ENCODE data around the gene C3. TPM values are rescaled to one million over a fixed set of nuclear protein-coding genes. Genes with fewer than 3 reads are reported as not detected.

Gene C3
- total and polyA plus RNA-seq, 2 of the 13 experiments (the other 11 are each of a cell fraction or from before 2014, with no cell fraction given) = 1,455 to 6,272 TPM

GRCh38 chr19:6737873-6738786 lies 17.7 kb upstream of the C3 start (continued):
- TF ChIP-seq HNF4G (IDR thresholded peaks at IDR 0.05; ENCODE audit: borderline replicate concordance, low read depth, low read length) = peak; percentile 68
- peak; percentile 56; the same call in 1 of the 2 replicates for TF ChIP-seq HNF4G (CRISPR knock-in tag; IDR thresholded peaks at IDR 0.05; ENCODE audit: borderline replicate concordance, low read depth)
- TF ChIP-seq ZNF331 (CRISPR knock-in tag; IDR thresholded peaks at IDR 0.05) = peak; percentile 19; the same call in 1 of the 2 replicates
- TF ChIP-seq SIX4 (CRISPR knock-in tag; IDR thresholded peaks at IDR 0.05) = no peak
- TF ChIP-seq, protein P1, sequence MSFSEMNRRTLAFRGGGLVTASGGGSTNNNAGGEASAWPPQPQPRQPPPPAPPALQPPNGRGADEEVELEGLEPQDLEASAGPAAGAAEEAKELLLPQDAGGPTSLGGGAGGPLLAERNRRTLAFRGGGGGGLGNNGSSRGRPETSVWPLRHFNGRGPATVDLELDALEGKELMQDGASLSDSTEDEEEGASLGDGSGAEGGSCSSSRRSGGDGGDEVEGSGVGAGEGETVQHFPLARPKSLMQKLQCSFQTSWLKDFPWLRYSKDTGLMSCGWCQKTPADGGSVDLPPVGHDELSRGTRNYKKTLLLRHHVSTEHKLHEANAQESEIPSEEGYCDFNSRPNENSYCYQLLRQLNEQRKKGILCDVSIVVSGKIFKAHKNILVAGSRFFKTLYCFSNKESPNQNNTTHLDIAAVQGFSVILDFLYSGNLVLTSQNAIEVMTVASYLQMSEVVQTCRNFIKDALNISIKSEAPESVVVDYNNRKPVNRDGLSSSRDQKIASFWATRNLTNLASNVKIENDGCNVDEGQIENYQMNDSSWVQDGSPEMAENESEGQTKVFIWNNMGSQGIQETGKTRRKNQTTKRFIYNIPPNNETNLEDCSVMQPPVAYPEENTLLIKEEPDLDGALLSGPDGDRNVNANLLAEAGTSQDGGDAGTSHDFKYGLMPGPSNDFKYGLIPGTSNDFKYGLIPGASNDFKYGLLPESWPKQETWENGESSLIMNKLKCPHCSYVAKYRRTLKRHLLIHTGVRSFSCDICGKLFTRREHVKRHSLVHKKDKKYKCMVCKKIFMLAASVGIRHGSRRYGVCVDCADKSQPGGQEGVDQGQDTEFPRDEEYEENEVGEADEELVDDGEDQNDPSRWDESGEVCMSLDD (CRISPR knock-in tag; IDR thresholded peaks at IDR 0.05; ENCODE audit: borderline replicate concordance) = peak; percentile 76; the same call in 1 of the 2 replicates
- no peak for TF ChIP-seq SOX13 (IDR thresholded peaks at IDR 0.05)
- TF ChIP-seq SOX13 (CRISPR knock-in tag; conservative IDR thresholded peaks at IDR 0.05 in 1 of 2, IDR thresholded peaks at IDR 0.05 in 1 of 2) = peak in 1 of 2 experiments; percentile 29; a peak in 1 of 4 replicates
- peak; percentile 96 for TF ChIP-seq HCFC1 (IDR thresholded peaks at IDR 0.05; ENCODE audit: low read depth, low read length)
- TF ChIP-seq, protein P2, sequence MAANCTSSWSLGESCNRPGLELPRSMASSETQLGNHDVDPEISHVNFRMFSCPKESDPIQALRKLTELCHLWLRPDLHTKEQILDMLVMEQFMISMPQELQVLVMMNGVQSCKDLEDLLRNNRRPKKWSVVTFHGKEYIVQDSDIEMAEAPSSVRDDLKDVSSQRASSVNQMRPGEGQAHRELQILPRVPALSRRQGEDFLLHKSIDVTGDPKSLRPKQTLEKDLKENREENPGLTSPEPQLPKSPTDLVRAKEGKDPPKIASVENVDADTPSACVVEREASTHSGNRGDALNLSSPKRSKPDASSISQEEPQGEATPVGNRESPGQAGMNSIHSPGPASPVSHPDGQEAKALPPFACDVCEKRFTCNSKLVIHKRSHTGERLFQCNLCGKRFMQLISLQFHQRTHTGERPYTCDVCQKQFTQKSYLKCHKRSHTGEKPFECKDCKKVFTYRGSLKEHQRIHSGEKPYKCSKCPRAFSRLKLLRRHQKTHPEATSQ (CRISPR knock-in tag; IDR thresholded peaks at IDR 0.05; ENCODE audit: borderline replicate concordance) = no peak
- TF ChIP-seq POLR2G (IDR thresholded peaks at IDR 0.05; ENCODE audit: low read depth, low read length) = 0 out of 2 replicates have a peak, but pooled peaks have one; percentile 3
- 0 out of 2 replicates have a peak, but pooled peaks have one; percentile 17 for TF ChIP-seq HOXA5 (CRISPR knock-in tag; IDR thresholded peaks at IDR 0.05)
- TF ChIP-seq GATAD2A (CRISPR knock-in tag; IDR thresholded peaks at IDR 0.05) = peak; percentile 53; the same call in 1 of the 2 replicates
- TF ChIP-seq, protein P3, sequence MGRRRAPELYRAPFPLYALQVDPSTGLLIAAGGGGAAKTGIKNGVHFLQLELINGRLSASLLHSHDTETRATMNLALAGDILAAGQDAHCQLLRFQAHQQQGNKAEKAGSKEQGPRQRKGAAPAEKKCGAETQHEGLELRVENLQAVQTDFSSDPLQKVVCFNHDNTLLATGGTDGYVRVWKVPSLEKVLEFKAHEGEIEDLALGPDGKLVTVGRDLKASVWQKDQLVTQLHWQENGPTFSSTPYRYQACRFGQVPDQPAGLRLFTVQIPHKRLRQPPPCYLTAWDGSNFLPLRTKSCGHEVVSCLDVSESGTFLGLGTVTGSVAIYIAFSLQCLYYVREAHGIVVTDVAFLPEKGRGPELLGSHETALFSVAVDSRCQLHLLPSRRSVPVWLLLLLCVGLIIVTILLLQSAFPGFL (CRISPR knock-in tag; IDR thresholded peaks at IDR 0.05) = 0 out of 2 replicates have a peak, but pooled peaks have one; percentile 48
- peak; percentile 74; the same call in 1 of the 2 replicates for TF ChIP-seq TFAP4 (IDR thresholded peaks at IDR 0.05; ENCODE audit: borderline replicate concordance, low read depth)
- TF ChIP-seq ZBED4 (CRISPR knock-in tag; IDR thresholded peaks at IDR 0.05; ENCODE audit: borderline replicate concordance) = peak; percentile 67; the same call in 1 of the 2 replicates
- TF ChIP-seq TEAD2 (CRISPR knock-in tag; IDR thresholded peaks at IDR 0.05) = 0 out of 2 replicates have a peak, but pooled peaks have one; percentile 37
